SW480 (cell line): ENCODE data around the gene CASKIN2.
A peak's percentile ranks its signal among the peaks of the same experiment; 100 is the strongest.

Source experiments
- DNase-seq: peaks from one replicate; pipeline ENCODE4 v3.0.0-alpha.2; 2016; ENCODE audit warnings: low spot score

The CASKIN2 gene

DNA sequence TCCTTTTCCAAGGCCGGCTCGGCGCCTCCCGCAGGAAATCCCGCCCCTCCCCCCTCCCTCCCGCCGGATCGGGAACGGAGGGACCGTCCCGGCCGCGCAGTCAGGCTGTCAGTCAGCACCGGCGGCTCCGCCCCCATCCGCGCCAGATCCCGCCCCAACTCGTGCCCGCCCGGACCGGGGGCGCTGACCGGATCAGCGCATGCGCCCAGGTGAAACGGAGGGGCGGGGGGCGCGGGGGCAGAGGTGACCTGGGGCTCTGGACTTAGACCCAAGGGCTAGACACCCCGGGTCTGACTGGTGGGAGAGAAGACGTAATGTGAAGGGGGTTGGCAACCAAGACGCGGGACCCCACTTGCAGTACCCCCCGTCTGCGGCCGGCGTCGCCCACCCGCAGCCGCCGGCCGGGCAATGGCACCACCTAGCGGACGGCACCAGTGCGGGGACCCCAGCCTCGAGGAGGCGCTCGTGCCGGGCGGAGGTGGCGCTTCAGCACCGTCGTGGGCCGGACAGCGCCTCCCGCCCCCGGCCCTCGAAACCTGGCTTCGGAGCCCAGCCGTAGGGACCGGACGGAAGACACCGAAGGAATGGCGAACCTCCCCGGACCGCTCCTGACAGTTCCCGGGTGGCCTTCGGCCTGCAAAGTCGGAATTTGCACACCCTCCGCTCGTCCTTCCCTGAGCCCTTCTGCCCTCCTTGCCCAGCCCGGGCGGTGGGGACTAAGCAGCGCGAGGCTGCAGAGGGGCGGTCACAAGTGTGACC, at the start of gene CASKIN2:
Gene CASKIN2, minus strand, starts transcription at position 42 of the 759 bp plus-strand sequence. CDS start 1,733 bp downstream, outside the sequence.
- DNase-seq, result peak; percentile 87

GRCh38 chr17:75565066-75565465, 49.7 kb upstream of the CASKIN2 start:
- DNase-seq, result no peak

DNA sequence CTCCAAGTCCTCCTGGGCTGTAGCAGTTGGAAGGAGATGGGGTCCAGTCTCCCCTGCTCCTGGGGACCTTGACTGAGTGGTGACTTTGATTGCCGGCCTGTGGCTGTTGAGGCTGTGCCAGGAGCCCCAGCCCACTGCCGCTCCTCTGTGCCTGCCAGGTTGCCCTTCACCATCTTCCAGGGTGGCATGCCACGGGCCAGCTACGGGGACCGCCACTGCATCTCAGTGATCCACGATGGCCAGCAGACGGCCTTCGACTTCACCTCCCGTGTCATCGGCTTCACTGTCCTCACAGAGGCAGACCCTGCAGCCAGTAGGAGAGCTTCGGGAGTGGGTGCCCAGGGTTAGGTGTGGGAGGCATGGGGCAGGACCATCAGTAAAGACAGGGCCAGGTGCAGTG, 48.9 kb upstream of the CASKIN2 start:
- DNase-seq, result no peak

- DNase-seq, result no peak
These were observed 47.9 kb upstream of the CASKIN2 start for GRCh38 chr17:75563063-75563758.

GRCh38 chr17:75561927-75562603, 46.7 kb upstream of the CASKIN2 start:
- DNase-seq, result no peak

GRCh38 chr17:75559958-75560533, 44.7 kb upstream of the CASKIN2 start:
- DNase-seq, result no peak

- no peak for DNase-seq
These were observed 43.6 kb upstream of the CASKIN2 start for GRCh38 chr17:75558666-75559530.

GRCh38 chr17:75557852-75558665, 42.7 kb upstream of the CASKIN2 start:
- DNase-seq, result no peak

GRCh38 chr17:75557075-75557851, 41.9 kb upstream of the CASKIN2 start:
- peak; percentile 83 for DNase-seq

DNA sequence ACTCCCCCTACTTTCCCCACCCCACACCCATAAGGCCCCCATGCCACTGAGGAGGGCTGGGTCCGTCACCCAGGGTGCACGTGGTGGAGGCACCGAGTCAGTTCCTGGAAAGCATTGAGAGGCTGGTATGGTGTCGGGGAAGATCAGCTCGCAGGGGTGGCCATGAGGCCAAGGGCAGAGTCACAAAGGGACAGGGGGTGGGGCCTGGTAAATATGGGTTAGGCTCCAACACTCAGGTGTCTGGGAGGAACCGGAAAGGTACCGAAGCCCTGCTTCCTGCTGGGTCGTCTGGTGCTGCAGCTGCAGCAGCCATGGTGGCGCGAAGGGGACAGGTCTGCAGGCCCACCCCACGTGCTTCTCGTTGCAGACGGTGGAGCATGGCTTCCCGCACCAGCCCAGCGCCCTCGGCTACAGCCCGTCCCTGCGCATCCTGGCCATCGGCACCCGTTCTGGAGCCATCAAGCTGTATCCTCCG, 40.4 kb upstream of the CASKIN2 start:
- DNase-seq, result no peak

DNA sequence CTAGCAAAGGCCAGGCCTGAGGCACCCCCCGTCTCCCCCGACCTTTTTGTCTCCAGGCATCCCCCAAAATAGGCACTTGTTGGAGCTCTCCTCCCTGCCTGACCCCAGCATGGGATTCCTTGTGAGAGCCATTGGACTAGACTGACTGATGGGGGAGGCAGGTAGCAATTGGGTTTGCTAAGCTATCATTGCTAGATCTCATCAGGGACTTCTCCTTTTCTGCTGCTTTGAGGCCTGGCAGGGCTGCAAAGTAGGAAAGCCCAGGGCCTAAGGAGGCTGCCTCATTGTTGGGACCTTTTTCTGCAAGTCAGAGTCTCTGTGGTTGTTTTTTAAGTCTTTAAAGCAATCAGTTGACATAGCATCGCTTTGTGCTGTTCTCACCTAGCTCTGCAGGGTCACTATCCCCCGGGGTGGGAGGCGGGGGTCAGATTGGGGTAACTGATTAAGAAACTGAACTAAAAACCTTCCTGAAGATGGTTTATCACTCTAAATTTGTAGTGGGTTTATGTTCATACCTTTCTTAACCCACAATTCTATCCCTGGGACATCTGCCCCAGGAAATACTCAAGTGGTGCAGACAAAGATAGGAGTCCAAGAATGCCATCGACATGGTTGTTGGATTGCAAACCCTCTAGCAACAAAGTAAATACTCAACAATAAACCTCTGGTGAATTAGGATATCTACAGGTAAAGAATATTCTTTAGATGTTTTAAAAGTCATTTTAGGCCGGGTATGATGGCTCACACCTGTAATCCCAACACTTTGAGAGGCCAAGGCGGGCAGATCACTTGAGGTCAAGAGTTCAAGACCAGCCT, 38.2 kb upstream of the CASKIN2 start:
- no peak for DNase-seq

DNA sequence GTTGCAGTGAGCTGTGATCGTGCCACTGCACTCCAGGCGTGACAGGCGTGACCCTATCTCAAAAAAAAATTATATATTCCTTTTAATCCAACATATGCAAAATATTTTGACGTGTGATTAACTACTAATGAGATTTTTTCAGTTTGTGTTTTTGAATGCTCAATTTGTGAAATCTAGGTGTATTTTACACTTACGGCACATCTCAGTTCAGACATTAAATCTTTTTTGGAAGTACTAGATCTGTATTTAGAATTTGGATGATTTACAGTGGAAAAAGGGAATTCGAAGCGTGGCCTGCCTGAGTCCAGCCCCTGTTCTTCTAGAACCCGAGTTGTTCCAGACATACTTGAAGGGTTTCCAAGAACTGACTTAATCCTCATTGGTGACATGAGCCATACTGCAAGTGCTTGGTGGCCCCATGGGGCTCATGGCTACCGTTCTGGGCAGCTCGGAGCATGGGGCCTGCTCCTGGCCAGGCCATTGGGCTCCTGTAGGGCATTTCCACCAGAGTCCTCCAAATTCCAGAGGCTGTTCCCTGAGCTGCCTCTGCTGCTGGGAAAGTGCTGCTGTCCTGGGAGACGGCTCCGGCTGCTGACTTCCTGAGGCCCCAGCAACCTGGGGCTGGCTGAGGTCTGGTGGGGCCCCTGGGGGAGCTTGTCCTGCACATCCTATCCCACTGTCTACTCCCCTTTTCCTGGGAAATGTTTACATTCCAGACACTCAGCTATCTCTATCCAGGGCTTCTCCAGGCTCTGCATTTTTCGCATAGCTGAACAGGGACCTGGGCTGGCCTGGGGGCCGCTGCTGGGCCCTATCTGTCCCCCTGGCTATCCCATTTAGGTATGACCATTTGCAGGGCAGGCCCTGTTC, 37.3 kb upstream of the CASKIN2 start:
- DNase-seq, result no peak

- no peak for DNase-seq
These were observed 35.9 kb upstream of the CASKIN2 start for GRCh38 chr17:75551266-75551665.

- no peak for DNase-seq
These were observed 34.8 kb upstream of the CASKIN2 start for GRCh38 chr17:75550139-75550465.

- peak; percentile 96 for DNase-seq
These were observed 34.2 kb upstream of the CASKIN2 start for GRCh38 chr17:75549246-75550138.

DNA sequence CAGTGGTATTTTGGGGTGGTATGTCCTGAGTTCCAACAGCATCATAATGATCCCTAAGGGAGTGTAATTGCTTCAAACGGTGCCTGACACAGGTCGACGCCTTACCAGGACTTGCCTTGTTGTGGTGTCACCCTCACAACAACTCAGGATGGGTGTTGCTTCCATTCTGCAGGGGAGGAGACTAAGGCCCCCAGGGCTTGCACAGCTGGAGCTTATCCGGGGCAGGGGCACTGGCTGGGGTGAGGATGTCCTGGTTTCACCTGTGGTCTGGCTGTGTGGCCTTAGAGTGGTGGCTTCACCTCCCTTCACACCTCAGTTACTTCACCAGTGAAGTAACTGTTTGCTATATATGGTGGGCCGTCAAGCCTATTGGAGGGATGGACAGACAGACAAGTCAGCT, 33.5 kb upstream of the CASKIN2 start:
- DNase-seq, result peak; percentile 38

- DNase-seq, result no peak
These were observed 31.8 kb upstream of the CASKIN2 start for GRCh38 chr17:75547091-75547490.
